Middle frontal gyrus (tissue), 1 donor: ENCODE measurements around the gene AARSD1.
"Not testable (repeated sequence)": the region's sequence is repeated elsewhere in the genome, so short reads cannot be mapped to it uniquely, and the experiment has no call there.

Experiments
- DNase-seq: peaks from one replicate; pipeline ENCODE4 v3.0.0-alpha.2; 2015; ENCODE audit warnings: low spot score; ENCODE audit errors: extremely low spot score

The AARSD1 gene, protein sequence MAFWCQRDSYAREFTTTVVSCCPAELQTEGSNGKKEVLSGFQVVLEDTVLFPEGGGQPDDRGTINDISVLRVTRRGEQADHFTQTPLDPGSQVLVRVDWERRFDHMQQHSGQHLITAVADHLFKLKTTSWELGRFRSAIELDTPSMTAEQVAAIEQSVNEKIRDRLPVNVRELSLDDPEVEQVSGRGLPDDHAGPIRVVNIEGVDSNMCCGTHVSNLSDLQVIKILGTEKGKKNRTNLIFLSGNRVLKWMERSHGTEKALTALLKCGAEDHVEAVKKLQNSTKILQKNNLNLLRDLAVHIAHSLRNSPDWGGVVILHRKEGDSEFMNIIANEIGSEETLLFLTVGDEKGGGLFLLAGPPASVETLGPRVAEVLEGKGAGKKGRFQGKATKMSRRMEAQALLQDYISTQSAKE

DNA sequence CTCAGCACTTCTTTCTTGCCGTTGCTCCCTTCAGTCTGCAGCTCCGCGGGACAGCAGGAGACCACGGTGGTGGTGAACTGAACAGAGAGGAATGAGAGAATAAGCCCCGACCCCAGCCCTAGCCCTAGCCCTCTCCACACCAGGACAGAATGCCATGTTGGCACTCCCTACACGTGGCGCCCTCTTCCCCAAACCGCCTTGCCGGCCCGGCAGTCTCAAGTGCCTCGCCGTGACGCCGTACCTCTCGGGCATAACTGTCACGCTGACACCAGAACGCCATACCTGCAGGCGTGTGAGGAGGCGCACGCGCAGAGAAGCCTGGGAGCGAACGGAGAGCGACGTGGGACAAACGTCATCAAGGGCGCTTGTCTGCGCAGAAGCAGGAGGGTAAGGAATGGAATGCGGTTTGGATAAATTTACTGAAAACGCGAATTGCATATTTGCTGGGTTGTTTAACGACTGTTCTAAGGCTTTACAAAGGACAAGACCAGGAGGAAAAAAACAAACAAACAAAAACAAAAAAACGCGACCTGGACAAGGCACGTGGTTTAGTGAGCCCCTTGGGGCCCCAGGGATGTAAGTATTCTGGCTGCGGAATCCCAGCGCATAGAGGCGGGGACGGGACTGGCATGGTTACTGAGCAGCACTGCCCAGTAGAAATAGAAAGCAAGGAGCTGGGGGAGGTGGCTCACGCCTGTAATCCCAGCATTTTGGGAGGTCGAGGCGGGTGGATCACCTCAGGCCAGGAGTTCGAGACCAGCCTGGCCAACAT lies at the start of gene AARSD1:
AARSD1 (minus strand) TSS at position 294 of the 772 bp plus-strand sequence; CDS start at position 280, 14 bp downstream.
- DNase-seq = peak; percentile 92

DNA sequence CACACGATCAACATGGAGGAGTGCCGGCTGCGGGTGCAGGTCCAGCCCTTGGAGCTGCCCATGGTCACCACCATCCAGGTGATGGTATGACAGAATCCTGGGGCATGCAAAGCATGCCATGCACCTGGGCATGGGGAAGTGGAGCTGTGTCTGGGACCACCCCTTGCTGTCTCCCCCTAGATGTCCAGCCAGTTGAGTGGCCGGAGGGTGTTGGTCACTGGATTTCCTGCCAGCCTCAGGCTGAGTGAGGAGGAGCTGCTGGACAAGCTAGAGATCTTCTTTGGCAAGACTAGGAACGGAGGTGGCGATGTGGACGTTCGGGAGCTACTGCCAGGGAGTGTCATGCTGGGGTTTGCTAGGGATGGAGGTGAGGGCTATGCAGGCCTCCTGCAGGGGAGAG lies 49.0 kb upstream of the AARSD1 start:
- no peak for DNase-seq

- DNase-seq = no peak
Observed at GRCh38 chr17:43011728-43012472, 47.6 kb upstream of the AARSD1 start.

DNA sequence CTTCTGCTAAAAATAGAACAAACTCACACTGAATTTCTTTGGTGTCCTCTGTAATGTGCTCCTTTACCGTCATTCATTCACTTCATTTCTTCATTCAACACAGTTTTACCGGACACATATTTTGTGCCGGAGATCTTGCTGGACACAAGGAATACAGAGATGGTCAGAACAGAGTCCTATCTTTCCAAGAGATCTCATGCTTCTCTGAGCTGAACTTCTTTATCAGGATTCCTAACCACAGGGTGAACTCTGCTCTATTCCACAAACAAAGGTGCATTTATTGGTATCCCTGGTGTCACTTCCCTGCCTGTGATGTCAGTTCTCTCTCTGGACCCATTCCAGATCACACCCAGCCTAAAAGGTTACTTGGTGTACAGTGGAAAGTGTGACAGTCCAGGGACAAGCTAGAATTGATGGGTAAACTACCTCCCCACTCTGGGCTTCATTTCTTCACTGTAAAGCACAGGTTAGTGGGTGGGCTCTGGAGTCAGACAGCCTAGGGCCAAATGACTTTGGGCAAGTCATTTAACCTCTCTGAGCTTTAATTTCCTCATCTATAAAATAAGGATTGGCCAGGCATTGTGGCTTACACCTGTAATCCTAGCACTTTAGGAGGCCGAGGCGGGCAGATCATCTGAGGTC lies 46.5 kb upstream of the AARSD1 start:
- DNase-seq = no peak

GRCh38 chr17:43006639-43007551 lies 42.6 kb upstream of the AARSD1 start, which contains the start of gene IFI35:
Gene IFI35, plus strand, starts transcription at chr17:43006784. Its CDS starts 164 bp downstream, at chr17:43006948.
- no peak for DNase-seq

DNA sequence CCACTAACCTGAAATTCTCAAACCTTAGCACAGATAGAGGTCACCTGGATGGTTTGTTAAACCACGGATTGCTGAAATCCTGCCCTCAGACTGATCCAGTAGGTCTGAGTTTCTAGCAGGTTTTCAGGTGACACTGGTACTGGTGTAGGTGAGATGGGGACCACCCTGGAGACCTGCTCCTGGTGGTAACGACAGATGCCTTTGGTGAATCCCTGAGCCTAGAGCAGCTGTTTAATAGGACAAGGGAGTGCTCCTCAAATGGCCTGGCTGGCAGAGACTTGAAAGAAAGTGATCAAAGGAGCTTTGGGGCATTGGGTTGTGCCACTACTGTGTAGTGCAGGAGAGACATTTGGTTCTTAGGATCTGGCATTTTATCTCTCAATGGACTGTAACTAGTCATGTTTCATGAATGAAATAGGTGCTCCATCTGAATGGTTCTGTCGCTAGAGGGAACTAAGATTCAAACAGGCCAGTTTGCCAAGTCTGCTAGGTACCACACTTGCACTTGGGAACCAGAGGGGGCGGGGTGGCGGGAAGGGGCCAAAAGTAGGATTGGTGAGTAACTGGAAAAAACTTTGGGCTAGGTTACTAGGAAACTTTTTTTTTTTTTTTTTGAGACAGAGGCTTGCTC lies 39.4 kb upstream of the AARSD1 start:
- DNase-seq = no peak

DNA sequence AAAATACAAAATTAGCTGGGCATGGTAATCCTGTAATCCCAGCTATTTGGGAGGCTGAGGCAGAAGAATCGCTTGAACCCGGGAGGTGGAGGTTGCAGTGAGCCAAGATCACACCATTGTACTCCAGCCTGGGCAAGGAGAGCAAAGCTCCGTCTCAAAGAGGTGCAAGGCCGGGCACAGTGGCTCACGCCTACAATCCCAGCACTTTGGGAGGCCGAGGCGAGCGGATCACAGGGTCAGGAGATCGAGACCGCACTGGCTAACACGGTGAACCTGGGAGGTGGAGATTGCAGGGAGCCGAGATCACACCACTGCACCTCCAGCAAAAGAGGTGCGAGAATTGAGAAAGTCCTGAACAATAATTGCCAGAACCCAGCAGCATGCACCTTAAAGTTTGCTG lies 36.6 kb upstream of the AARSD1 start:
- not testable (repeated sequence) for DNase-seq

- no peak for DNase-seq
Observed at GRCh38 chr17:42999003-42999525, 34.8 kb upstream of the AARSD1 start.

- DNase-seq = peak; percentile 100
Observed at GRCh38 chr17:42997984-42998938, 34.0 kb upstream of the AARSD1 start, which contains the start of gene RPL27. Gene RPL27, plus strand, starts transcription at chr17:42998419. Its CDS starts 332 bp downstream, at chr17:42998751.

DNA sequence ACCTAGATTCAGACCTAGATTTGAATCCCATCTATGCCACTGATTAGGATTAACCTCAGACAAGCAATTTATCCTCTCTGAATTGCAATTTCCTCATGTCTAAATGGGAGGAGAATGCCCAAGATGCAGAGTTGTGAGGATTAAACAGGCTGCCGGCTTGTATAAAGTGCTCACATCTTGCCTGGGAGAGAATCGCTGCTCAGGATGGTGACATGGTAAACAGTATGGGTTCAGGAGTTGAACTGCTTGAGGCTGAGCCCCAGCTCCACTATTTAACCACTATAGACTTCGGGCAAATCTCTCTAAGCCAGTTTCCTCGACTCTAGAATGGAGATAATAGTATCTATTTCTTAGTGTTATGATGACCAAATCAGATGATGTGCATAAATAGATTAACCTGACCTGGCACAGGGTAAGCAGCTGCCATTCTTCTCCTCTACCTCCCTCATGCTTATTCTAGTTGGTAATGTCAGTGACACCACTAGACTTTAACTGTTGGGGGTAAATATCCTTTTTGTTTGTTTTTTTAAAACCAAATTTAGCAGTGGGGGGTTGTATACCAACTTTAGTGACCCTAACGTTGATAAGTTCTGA lies 33.2 kb upstream of the AARSD1 start:
- DNase-seq = no peak

GRCh38 chr17:42993913-42994312 lies 29.7 kb upstream of the AARSD1 start:
- DNase-seq = not testable (repeated sequence)

DNA sequence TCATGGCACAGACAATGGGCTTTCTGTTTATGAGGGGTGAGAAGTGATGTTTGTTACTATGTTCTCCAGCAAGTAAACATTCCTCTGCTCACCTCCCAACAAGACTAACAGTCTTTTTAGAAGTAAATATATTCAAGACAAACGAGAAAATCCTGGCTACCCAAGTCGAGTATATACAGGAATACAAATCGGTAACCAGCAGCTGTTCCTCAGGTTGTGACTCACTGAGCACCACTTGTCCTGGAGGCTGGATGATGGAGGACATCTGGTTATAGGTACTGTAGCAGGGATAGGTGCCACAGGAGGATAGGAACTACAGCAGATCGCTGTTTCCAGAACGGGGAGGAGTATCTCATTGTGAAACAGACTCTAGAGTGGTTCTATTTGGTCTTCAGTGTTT lies 28.6 kb upstream of the AARSD1 start:
- no peak for DNase-seq

GRCh38 chr17:42991471-42991870 lies 27.2 kb upstream of the AARSD1 start:
- no peak for DNase-seq

DNA sequence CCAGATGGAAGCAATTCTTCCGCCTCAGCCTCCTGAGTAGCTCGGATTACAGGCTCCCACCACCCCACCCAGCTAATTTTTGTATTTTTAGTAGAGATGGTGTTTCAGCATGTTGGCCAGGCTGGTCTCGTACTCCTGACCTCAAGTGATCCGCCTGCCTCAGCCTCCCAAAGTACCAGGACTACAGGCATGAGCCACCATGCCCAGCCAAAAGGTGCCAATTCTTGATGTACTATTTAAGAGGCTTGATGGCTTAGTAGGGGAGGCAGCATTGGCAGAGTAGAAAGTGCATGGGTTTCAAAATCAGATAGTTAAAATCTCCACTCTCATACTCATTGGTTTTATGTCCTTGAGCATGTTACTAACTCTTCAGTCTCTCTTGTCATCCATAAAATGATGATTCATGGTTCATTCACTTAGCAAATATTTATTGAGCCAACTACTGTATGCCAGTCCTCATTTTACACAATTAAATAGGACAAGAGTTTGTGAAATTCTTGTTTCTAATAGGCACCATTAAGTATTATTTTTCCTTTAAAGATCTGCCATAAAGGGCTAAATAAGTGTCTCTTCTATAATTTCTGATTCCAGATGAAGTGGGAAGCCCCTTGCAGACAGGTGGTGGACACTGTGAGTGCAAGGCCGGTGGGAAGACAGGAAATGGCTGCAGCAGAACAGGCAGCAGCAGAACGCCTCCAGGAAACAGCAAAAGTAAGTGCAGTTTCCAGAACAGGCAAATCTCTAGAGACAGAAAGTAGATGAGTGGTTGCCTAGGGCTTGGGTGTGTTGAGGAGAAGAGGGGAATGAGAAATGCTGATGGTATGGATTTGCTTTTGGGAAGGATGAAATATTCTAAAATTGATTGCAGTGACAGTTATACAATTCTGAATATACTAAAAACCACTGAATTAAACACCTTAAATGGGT lies 25.7 kb upstream of the AARSD1 start:
- no peak for DNase-seq

- DNase-seq = no peak
Observed at GRCh38 chr17:42989141-42989540, 24.9 kb upstream of the AARSD1 start.

DNA sequence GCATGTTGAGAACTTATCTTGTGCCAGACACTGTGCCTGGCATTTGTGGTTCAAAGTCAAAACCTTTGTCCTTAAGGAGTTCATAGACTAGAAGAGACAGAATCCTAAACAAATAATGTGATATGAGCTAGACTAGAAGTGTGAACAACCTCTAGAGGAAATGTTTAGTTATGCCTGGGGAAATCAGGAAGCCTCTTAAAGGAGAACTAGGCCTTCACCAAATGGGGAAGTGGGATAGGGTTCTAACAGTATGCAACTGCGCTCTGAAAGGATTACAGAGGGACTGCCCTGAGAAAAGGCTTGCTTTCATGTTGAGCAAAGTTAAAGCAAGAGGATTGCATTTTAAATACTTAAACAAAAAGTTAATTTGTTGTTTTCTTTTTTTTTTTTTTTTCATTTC lies 21.0 kb upstream of the AARSD1 start:
- DNase-seq = no peak

GRCh38 chr17:42982266-42982665 lies 18.0 kb upstream of the AARSD1 start:
- no peak for DNase-seq
